Measurements from ENCODE around the gene NIT1. TPM values are rescaled to one million over a fixed set of nuclear protein-coding genes. Genes with fewer than 3 reads are reported as not detected.
"Not testable (repeated sequence)": the region's sequence is repeated elsewhere in the genome, so short reads cannot be mapped to it uniquely, and the experiment has no call there.

Gene NIT1
- total RNA-seq, 2 donors from 2014 or later: 16.0 to 19.3 TPM

DNA sequence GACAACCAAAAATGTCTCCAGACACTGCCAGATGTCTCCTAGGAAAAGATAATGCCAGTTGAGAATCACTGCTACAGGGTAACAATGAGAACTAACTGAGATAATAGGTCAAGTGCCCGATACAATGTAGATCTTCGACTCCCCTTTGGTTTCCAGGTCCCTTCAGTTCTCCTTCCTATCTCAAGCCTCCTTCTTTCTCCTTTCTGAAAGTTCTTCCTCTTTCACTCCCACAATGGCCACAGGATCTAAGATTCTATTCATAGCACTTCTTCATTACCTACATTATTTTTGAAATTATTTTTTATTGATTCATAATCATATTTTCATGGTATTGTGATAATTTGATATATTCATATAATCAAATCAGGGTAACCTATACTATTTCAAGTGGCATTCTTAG is 6.4 kb upstream of the NIT1 start:
- no peaks in the 10 kb centered on the region for H3K27me3 Mint-ChIP-seq
- peaks cover 6% of the 10 kb centered on the region for H3K36me3 Mint-ChIP-seq (ENCODE audit: low read depth)
- H3K9me3 ChIP-seq (ENCODE audit: control insufficient read depth, low read length, poor library complexity, severe bottlenecking): no peaks in the 10 kb centered on the region
- no peak for ATAC-seq
- H3K4me1 Mint-ChIP-seq: peaks cover 33% of the 10 kb centered on the region
- no peak overlapping the region for H3K27ac Mint-ChIP-seq
- no peak for DNase-seq
- H3K4me3 Mint-ChIP-seq: no peak overlapping the region

DNA sequence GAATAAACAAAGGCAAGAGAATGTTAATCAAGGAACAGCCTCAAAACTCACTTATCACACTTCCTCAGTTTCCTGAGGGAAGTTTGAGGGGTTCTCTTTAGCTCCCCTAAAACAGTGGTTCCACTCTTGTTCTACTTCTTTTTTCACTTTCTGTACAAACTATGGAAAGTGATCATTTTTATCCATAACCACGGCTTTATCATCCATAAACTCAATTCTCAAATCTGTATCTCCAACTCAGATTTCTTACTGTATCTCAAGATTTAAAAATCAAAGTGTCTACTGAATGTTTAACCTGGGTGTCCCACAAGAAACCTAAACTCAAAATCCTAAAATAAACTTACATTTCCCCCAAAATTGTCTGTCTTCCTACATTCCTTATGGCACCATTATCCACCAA is 4.0 kb upstream of the NIT1 start:
- H3K4me1 Mint-ChIP-seq: peaks cover 41% of the 10 kb centered on the region
- H3K27ac Mint-ChIP-seq: peak overlapping the region; percentile 84
- no peaks in the 10 kb centered on the region for H3K27me3 Mint-ChIP-seq
- H3K4me3 Mint-ChIP-seq: no peak overlapping the region
- H3K9me3 ChIP-seq (ENCODE audit: control insufficient read depth, low read length, poor library complexity, severe bottlenecking): no peaks in the 10 kb centered on the region
- no peak for ATAC-seq
- peaks cover 4% of the 10 kb centered on the region for H3K36me3 Mint-ChIP-seq (ENCODE audit: low read depth)
- no peak for DNase-seq

DNA sequence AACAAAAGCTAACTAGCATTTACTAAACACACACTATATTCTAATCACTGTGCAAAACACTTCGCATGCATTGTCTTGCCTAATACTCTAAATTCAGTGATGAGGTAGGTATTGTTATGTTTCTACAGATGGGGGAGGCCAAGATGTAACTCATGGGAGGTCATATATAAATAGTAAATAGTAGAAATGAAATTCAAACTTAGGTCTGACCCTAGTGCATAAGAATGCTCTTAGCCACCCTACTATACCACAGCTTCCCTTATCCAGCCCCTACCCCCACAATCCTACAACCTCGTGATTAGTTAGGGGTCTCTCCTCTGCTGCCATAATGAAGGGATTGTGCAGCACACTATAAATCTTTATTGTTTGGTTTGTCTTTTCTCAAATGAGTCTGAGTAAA is 3.3 kb upstream of the NIT1 start:
- ATAC-seq (no peak), DNase-seq (no peak)
- peaks cover 45% of the 10 kb centered on the region for H3K4me1 Mint-ChIP-seq
- peaks cover 3% of the 10 kb centered on the region for H3K36me3 Mint-ChIP-seq (ENCODE audit: low read depth)
- H3K27me3 Mint-ChIP-seq: no peaks in the 10 kb centered on the region
- no peak overlapping the region for H3K4me3 Mint-ChIP-seq
- H3K9me3 ChIP-seq (ENCODE audit: control insufficient read depth, low read length, poor library complexity, severe bottlenecking): no peaks in the 10 kb centered on the region
- H3K27ac Mint-ChIP-seq: peak overlapping the region; percentile 84

DNA sequence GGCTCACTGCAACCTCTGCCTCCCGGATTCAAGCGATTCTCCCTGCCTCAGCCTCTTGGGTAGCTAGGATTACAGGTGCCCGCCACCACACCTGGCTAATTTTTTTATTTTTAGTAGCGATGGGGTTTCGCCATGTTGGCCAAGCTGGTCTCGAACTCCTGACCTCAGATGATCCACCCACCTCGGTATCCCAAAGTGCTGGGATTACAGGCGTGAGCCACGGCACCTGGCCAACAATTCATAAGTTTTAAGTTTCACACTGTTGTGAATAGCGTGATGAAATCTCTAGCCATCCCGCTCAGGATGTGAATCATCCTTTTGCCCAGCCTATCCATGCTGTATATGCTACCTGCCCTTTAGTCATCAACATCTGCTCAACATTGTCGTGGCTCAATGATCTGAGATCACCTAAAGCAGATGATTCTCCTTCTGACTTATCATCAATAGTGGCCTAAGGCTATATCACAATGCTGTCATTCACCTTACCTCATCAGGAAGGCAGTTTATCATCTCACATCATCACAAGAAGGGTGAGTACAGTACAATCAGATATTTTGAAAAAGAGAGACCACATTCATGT is 2.7 kb upstream of the NIT1 start:
- no peak for ATAC-seq
- Mint-ChIP-seq H3K36me3 (ENCODE audit: low read depth) (peaks cover 3% of the 10 kb centered on the region), H3K27ac (peak overlapping the region; percentile 84), H3K4me1 (peaks cover 49% of the 10 kb centered on the region), H3K27me3 (no peaks in the 10 kb centered on the region), H3K4me3 (no peak overlapping the region)
- DNase-seq: no peak
- no peaks in the 10 kb centered on the region for H3K9me3 ChIP-seq (ENCODE audit: control insufficient read depth, low read length, poor library complexity, severe bottlenecking)

DNA sequence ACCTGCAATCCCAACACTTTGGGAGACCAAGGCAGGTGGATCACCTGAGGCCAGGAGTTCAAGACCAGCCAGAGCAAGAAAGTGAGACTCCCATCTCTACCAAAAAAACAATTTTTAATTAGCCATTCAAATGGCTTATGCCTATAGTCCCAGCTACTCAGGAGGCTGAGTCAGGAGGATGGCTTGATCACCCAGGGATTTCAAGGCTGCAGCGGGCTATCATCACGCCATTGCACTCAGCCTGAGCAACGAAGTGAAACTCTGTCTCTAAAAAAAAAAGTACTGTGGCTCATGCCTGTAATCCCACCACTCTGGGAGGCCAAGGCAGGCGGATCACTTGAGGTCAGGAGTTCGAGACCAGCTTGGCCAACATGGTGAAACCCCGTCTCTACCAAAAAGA is 1.9 kb upstream of the NIT1 start:
- H3K27me3 Mint-ChIP-seq; H3K9me3 ChIP-seq (ENCODE audit: control insufficient read depth, low read length, poor library complexity, severe bottlenecking); ATAC-seq; H3K36me3 Mint-ChIP-seq (ENCODE audit: low read depth); DNase-seq: not testable (repeated sequence)
- Mint-ChIP-seq H3K27ac (peak overlapping the region; percentile 94), H3K4me1 (peaks cover 51% of the 10 kb centered on the region), H3K4me3 (peak overlapping the region; percentile 53)

DNA sequence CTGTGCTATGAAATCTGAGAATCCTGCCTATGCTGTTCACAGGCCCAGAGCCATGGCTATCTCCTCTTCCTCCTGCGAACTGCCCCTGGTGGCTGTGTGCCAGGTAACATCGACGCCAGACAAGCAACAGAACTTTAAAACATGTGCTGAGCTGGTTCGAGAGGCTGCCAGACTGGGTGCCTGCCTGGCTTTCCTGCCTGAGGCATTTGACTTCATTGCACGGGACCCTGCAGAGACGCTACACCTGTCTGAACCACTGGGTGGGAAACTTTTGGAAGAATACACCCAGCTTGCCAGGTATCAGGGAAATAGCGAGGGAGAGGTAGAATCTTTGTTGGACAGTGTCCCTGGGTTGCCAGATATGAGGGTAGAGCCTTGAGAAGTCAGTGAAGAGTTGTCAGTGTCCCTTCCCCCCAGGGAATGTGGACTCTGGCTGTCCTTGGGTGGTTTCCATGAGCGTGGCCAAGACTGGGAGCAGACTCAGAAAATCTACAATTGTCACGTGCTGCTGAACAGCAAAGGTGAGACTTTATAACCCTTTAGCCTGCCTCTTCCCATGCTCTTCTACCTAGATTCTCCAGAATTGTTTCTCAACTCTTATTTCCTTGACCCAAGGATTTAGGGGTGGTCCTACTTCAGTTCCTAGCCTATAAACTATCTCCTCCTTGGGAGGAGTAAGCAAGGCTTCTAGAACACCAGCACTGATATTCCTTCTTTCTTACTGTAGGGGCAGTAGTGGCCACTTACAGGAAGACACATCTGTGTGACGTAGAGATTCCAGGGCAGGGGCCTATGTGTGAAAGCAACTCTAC is 1.4 kb downstream of the NIT1 start:
- no peaks in the 10 kb centered on the region for H3K9me3 ChIP-seq (ENCODE audit: control insufficient read depth, low read length, poor library complexity, severe bottlenecking)
- H3K36me3 Mint-ChIP-seq (ENCODE audit: low read depth): peaks cover 1% of the 10 kb centered on the region
- ATAC-seq (peak; percentile 69), DNase-seq (peak in 2 of 3 donors; percentile 21 to 44)
- H3K4me3 Mint-ChIP-seq: peak overlapping the region; percentile 97
- peak overlapping the region; percentile 94 for H3K27ac Mint-ChIP-seq
- H3K27me3 Mint-ChIP-seq: no peaks in the 10 kb centered on the region
- H3K4me1 Mint-ChIP-seq: peaks cover 33% of the 10 kb centered on the region

DNA sequence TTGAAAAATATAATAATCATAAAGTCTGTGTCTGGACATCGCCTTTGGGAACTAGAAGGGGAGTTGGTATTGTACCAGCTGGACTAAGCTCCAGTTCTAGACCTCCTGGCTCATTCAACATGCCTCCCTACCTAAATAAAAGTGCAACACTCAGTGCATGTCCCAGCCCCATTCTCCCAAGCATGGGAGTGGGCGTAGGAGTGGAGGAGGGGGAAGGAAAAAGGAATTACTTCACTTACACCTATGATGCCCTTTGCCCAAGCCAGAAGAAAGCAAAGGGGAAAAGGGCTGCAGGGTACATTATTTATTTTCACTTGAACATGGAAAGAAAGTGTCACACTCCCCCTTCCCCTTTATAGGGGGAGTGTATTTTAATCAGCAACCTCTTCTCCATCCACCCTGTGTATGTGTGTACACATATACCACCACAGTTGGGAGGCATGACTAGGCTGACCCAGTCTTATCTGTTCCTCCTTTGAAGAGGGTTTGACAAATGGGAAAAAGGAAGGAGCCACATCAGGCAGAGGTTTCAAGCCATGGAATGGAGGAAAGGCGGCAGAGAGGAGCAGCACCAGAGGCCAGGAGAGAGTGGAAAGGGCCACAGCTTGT is 3.2 kb downstream of the NIT1 start:
- Mint-ChIP-seq H3K27ac (peak overlapping the region; percentile 24), H3K27me3 (no peaks in the 10 kb centered on the region), H3K4me3 (no peak overlapping the region), H3K36me3 (ENCODE audit: low read depth) (peaks cover 5% of the 10 kb centered on the region), H3K4me1 (peaks cover 36% of the 10 kb centered on the region)
- ATAC-seq: no peak
- H3K9me3 ChIP-seq (ENCODE audit: control insufficient read depth, low read length, poor library complexity, severe bottlenecking): no peaks in the 10 kb centered on the region
- DNase-seq: no peak

DNA sequence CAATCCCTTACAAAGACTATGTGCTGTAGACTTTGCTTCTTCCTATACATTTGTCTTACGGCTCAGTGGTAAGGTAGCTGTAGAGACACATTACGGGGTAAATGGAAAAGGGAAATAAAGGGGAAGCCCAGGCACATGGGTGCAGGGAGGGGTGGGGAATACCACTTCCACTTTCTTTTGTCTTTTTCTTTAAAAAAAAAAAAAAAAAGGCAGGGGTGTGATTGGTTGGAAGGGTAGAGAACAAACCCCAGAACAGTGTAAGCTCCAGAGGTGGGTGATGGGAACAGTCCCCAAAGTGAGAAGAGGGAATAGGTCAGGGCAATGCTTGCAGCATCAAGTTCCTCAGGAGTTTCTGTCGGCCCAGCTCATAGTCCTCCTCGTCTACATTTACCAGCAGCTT is 3.9 kb downstream of the NIT1 start:
- no peaks in the 10 kb centered on the region for H3K9me3 ChIP-seq (ENCODE audit: control insufficient read depth, low read length, poor library complexity, severe bottlenecking)
- peaks cover 37% of the 10 kb centered on the region for H3K4me1 Mint-ChIP-seq
- no peak overlapping the region for H3K4me3 Mint-ChIP-seq
- no peak overlapping the region for H3K27ac Mint-ChIP-seq
- no peaks in the 10 kb centered on the region for H3K27me3 Mint-ChIP-seq
- no peak for ATAC-seq
- H3K36me3 Mint-ChIP-seq (ENCODE audit: low read depth): peaks cover 8% of the 10 kb centered on the region
- DNase-seq: no peak

DNA sequence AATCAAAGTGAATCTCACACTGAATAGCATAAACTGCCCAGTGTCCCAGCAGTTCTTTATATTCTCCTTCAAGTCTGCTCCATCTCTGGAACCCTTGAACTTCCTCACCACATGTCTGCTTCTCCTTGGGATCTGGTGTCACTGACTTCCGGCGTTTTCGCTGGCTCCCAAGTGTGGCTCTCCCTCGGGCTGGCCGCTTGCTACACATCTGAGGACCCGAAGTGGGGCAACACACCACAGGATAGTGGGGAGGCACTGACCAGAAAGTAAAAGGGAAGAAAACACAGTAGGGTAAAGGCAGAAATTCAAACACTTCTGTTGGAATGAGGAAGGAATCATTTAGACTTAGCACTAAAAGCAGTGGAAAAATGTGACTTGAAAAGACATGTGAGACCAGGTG is 5.1 kb downstream of the NIT1 start:
- DNase-seq: no peak
- peaks cover 41% of the 10 kb centered on the region for H3K4me1 Mint-ChIP-seq
- H3K4me3 Mint-ChIP-seq: no peak overlapping the region
- ATAC-seq: no peak
- no peaks in the 10 kb centered on the region for H3K27me3 Mint-ChIP-seq
- no peak overlapping the region for H3K27ac Mint-ChIP-seq
- peaks cover 8% of the 10 kb centered on the region for H3K36me3 Mint-ChIP-seq (ENCODE audit: low read depth)
- H3K9me3 ChIP-seq (ENCODE audit: control insufficient read depth, low read length, poor library complexity, severe bottlenecking): no peaks in the 10 kb centered on the region

DNA sequence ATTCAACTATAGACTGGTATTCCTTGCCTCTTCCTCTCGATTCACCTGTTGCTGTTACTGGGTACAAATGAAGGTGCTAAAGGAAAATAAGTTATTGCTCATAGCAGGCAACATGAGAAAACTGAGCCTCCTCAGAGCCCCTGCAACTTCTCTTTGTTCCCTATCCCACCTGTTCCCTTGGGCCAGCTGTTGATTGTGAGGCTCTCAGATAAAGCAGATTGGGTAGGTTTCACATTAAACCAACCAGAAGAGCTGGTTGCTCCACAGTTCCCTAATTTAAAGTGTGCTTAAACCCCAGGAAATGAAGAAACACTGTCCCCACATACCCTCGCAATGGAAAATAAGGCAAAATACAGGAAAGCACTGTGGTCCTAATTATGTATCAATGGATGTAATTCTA is 9.7 kb downstream of the NIT1 start:
- ATAC-seq (no peak), DNase-seq (no peak)
- Mint-ChIP-seq H3K27me3 (no peaks in the 10 kb centered on the region), H3K27ac (peak overlapping the region; percentile 77), H3K4me3 (no peak overlapping the region), H3K4me1 (peaks cover 49% of the 10 kb centered on the region), H3K36me3 (ENCODE audit: low read depth) (peaks cover 10% of the 10 kb centered on the region)
- H3K9me3 ChIP-seq (ENCODE audit: control insufficient read depth, low read length, poor library complexity, severe bottlenecking): no peaks in the 10 kb centered on the region

DNA sequence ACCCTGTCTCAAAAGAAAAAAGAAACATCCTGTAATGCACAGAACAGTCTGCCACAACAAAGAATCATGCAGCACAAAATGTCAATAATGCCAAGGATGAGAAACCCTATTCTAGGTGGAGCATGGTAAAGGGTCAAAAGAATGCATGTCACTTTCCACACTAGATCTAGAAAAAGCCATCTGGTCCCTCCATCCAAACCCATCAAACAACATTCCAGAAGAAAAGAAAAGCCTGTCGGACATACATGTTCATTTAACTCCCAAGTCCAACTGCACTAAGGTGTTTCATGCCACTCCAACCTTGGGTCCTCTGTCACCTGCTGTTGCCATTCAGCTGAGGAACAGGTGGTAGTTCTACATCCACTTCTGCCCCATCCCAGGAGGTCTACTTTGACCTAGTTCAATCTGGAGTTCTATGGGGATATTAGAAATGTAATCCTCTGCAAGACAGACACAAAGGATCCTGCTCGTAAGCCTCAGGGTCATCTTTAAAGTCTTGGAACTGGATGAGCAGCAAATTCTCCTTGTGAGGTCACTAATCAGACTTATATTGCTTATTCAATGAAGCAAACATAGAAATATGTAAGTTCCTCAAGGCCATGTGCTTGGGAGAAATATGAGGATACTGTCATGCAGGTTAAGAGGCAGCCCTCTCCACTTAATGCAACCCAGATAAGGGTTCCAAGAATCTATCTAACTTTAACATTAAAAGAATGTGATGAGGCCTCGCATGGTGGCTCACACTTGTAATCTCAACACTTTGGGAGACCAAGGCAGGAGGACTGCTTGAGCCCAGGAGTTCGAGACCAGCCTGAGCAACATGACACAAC is 10.9 kb downstream of the NIT1 start:
- Mint-ChIP-seq H3K4me3 (peak overlapping the region; percentile 15), H3K27ac (no peak overlapping the region), H3K4me1 (peaks cover 49% of the 10 kb centered on the region), H3K27me3 (no peaks in the 10 kb centered on the region), H3K36me3 (ENCODE audit: low read depth) (peaks cover 10% of the 10 kb centered on the region)
- no peaks in the 10 kb centered on the region for H3K9me3 ChIP-seq (ENCODE audit: control insufficient read depth, low read length, poor library complexity, severe bottlenecking)
- no peak for DNase-seq
- no peak for ATAC-seq

DNA sequence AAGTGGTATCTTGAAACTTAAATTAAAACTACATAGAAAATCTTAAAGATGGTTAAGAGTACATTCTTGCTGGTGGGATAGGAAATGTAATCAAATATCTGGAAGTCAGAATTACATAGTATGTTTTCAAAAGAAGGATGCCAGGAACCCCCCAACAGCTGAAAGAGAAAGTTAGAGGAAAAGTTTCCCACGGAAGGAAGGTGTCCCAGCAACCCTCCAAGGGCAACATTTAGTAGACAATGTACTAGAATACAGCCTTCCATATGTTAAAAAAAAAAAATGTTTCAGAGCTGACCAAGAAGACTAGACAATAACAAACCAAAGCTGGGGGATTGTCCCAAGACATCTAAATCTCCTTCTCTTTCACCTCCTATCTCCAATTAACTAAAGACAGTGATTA is 12.4 kb downstream of the NIT1 start:
- no peak for ATAC-seq
- H3K9me3 ChIP-seq (ENCODE audit: control insufficient read depth, low read length, poor library complexity, severe bottlenecking): no peaks in the 10 kb centered on the region
- Mint-ChIP-seq H3K4me3 (peak overlapping the region; percentile 21), H3K36me3 (ENCODE audit: low read depth) (peaks cover 10% of the 10 kb centered on the region), H3K4me1 (peaks cover 50% of the 10 kb centered on the region), H3K27ac (no peak overlapping the region), H3K27me3 (no peaks in the 10 kb centered on the region)
- no peak for DNase-seq

Measured in T-helper 17 cell (primary cell).